H1 (cell line): ENCODE measurements around the gene HMGXB3. TPM values are rescaled to one million over a fixed set of nuclear protein-coding genes. Genes with fewer than 3 reads are reported as not detected.

ENCODE experiments used
- CTCF ChIA-PET: fragments of 300-600 bp; sonication (Branson Sonifier 250); formaldehyde crosslinking; loops from one replicate; lab custom pipeline; 2021; ENCODE audit not compliant: partially characterized antibody; lab: Charles Lee
- POLR2A ChIA-PET: fragments of 300-600 bp; sonication (Branson Sonifier 250); formaldehyde crosslinking; loops from one replicate; lab custom pipeline; 2021; ENCODE audit warnings: inconsistent platforms; ENCODE audit not compliant: partially characterized antibody; lab: Charles Lee
- DNase-seq, 2 experiments: peaks; one replicate each; pipeline versions ENCODE4 v3.0.0 to v3.0.0-alpha.2; 2010 to 2022; ENCODE audit warnings: low spot score in 2 of 2, low read depth in 1 of 2, mixed read lengths in 1 of 2
- FAIRE-seq: peaks from 2 replicates; lab custom pipeline; 2011; peaks lifted over from hg19 to GRCh38; lab: Jason Lieb, UNC
- H2AFZ ChIP-seq: 2 replicates; pipeline ENCODE4 v1.8.1; 2012; ENCODE audit warnings: low read length, inconsistent platforms
- H2AK5ac ChIP-seq: 2 replicates; pipeline ENCODE4 v1.6.1; 2013; ENCODE audit warnings: low read depth, low read length
- H2BK120ac ChIP-seq: replicated peaks from 2 replicates; pipeline ENCODE3; 2013; ENCODE audit warnings: low read depth, low read length, inconsistent platforms
- H2BK12ac ChIP-seq: 2 replicates; pipeline ENCODE4 v1.6.1; 2013; ENCODE audit warnings: low read depth, low read length
- H2BK15ac ChIP-seq: 2 replicates; pipeline ENCODE4 v1.6.1; 2013; ENCODE audit warnings: low read length
- H2BK20ac ChIP-seq: 2 replicates; pipeline ENCODE4 v1.6.1; 2013; ENCODE audit warnings: low read length
- H2BK5ac ChIP-seq: 2 replicates; pipeline ENCODE4 v1.6.1; 2013; ENCODE audit warnings: low read depth, low read length
- H3K14ac ChIP-seq: 2 replicates; pipeline ENCODE4 v1.6.1; 2013; ENCODE audit warnings: inconsistent platforms; ENCODE audit not compliant: insufficient read length
- H3K18ac ChIP-seq: 2 replicates; pipeline ENCODE4 v1.6.1; 2013; ENCODE audit warnings: low read length; ENCODE audit errors: extremely low read depth
- H3K23ac ChIP-seq: 2 replicates; pipeline ENCODE4 v1.6.1; 2013; ENCODE audit warnings: inconsistent platforms; ENCODE audit not compliant: insufficient read length
- H3K23me2 ChIP-seq: 2 replicates; pipeline ENCODE4 v1.6.1; 2013; ENCODE audit warnings: low read depth, low read length
- H3K27ac ChIP-seq: 2 replicates; pipeline ENCODE4 v1.6.1; 2011; ENCODE audit warnings: low read depth, low read length, inconsistent platforms
- H3K27me3 ChIP-seq, 4 experiments: replicated peaks in 1 of 4; 1 replicate in 1 of 4; 2 replicates in 3 of 4; pipeline versions ENCODE4 v1.6.1 to v1.8.1; 2011 to 2013; ENCODE audit warnings: low read length in 3 of 4, mild to moderate bottlenecking in 3 of 4, inconsistent platforms in 2 of 4, mixed read lengths in 2 of 4, moderate library complexity in 1 of 4; ENCODE audit not compliant: control insufficient read depth in 3 of 4, insufficient read depth in 3 of 4; ENCODE audit errors: extremely low read depth in 1 of 4
- H3K36me3 ChIP-seq, 4 experiments: 2 replicates each; pipeline versions ENCODE4 v1.6.1 to v1.8.1; 2011 to 2013; ENCODE audit warnings: mild to moderate bottlenecking in 4 of 4, low read length in 3 of 4, moderate library complexity in 2 of 4, control low read depth in 1 of 4, inconsistent platforms in 1 of 4; ENCODE audit not compliant: insufficient read depth in 4 of 4, control insufficient read depth in 2 of 4
- H3K4ac ChIP-seq: replicated peaks from 2 replicates; pipeline ENCODE3; 2013; ENCODE audit warnings: low read length, low read depth, mixed read lengths, inconsistent platforms; ENCODE audit not compliant: insufficient read length
- H3K4me1 ChIP-seq, 4 experiments: replicated peaks in 1 of 4; 1 replicate in 1 of 4; 2 replicates in 3 of 4; pipeline versions ENCODE4 v1.6.1 to v1.8.1; 2011 to 2013; ENCODE audit warnings: low read length in 3 of 4, inconsistent platforms in 2 of 4, mixed read lengths in 1 of 4; ENCODE audit not compliant: insufficient read depth in 4 of 4, control insufficient read depth in 3 of 4
- H3K4me2 ChIP-seq, 2 experiments: 2 replicates each; pipeline versions ENCODE4 v1.6.1 to v1.8.1; 2011 to 2013; ENCODE audit warnings: low read depth in 2 of 2, low read length in 2 of 2, control low read depth in 1 of 2, inconsistent platforms in 1 of 2, mild to moderate bottlenecking in 1 of 2; ENCODE audit not compliant: insufficient read depth in 1 of 2
- H3K4me3 ChIP-seq, 4 experiments: fragments of 200-600, 300-600 bp in 1 of 4; sonication (generic), shearing (Covaris generic), sonication (Bioruptor Twin) in 1 of 4; 2 replicates each; pipeline versions ENCODE4 v1.5.1 to v1.8.1; 2011 to 2016; ENCODE audit warnings: low read length in 4 of 4, low read depth in 3 of 4, control low read depth in 2 of 4, inconsistent platforms in 2 of 4, mild to moderate bottlenecking in 2 of 4, mixed read lengths in 1 of 4, moderate library complexity in 1 of 4; ENCODE audit not compliant: insufficient read depth in 2 of 4; ENCODE audit errors: extremely low read depth in 1 of 4
- H3K56ac ChIP-seq: replicated peaks from 2 replicates; pipeline ENCODE3; 2013; ENCODE audit warnings: low read depth, mild to moderate bottlenecking, mixed read lengths, low read length, inconsistent platforms; ENCODE audit not compliant: insufficient read length
- H3K79me1 ChIP-seq: 2 replicates; pipeline ENCODE4 v1.6.1; 2013; ENCODE audit warnings: low read depth, low read length, control low read depth
- H3K79me2 ChIP-seq, 2 experiments: 2 replicates each; pipeline versions ENCODE4 v1.6.1 to v1.8.1; 2012 to 2013; ENCODE audit warnings: low read length in 2 of 2, mild to moderate bottlenecking in 2 of 2, inconsistent platforms in 1 of 2; ENCODE audit not compliant: insufficient read depth in 2 of 2, control insufficient read depth in 1 of 2
- H3K9ac ChIP-seq, 4 experiments: replicated peaks in 1 of 4; 1 replicate in 1 of 4; 2 replicates in 3 of 4; pipeline versions ENCODE4 v1.6.1 to v1.8.1; 2011 to 2013; ENCODE audit warnings: low read depth in 3 of 4, low read length in 3 of 4, control low read depth in 2 of 4, mild to moderate bottlenecking in 2 of 4, moderate library complexity in 2 of 4, inconsistent platforms in 1 of 4; ENCODE audit errors: extremely low read depth in 1 of 4
- H3K9me3 ChIP-seq, 2 experiments: 2 replicates each; pipeline versions ENCODE4 v1.6.1 to v1.8.1; 2012 to 2013; ENCODE audit warnings: mild to moderate bottlenecking in 2 of 2, moderate library complexity in 2 of 2, control low read depth in 1 of 2, inconsistent platforms in 1 of 2, low read depth in 1 of 2, low read length in 1 of 2, mixed read lengths in 1 of 2; ENCODE audit not compliant: insufficient read depth in 2 of 2
- H4K20me1 ChIP-seq, 2 experiments: replicated peaks in 1 of 2; 2 replicates each; pipeline versions ENCODE3 to v1.8.1; 2011 to 2013; ENCODE audit warnings: inconsistent platforms in 2 of 2, low read length in 2 of 2, mild to moderate bottlenecking in 1 of 2; ENCODE audit not compliant: insufficient read depth in 2 of 2, control insufficient read depth in 1 of 2
- H4K5ac ChIP-seq: 2 replicates; pipeline ENCODE4 v1.6.1; 2013; ENCODE audit warnings: low read length, low read depth, mixed read lengths, inconsistent platforms; ENCODE audit not compliant: insufficient read length
- H4K8ac ChIP-seq: 2 replicates; pipeline ENCODE4 v1.8.0; 2013; ENCODE audit warnings: mild to moderate bottlenecking, moderate library complexity, low read length, inconsistent platforms; ENCODE audit not compliant: insufficient read depth; ENCODE audit errors: extremely low read depth
- H4K91ac ChIP-seq: replicated peaks from 2 replicates; pipeline ENCODE3; 2013; ENCODE audit warnings: low read length, mixed read lengths, inconsistent platforms; ENCODE audit not compliant: insufficient read length
- ATF2 ChIP-seq: IDR thresholded peaks from 2 replicates; pipeline ENCODE4 v1.6.1; 2012; ENCODE audit warnings: low read length, inconsistent platforms
- BCL11A ChIP-seq, 2 experiments: IDR thresholded peaks; one replicate each; pipeline ENCODE4 v1.6.1; 2011; ENCODE audit warnings: low read depth in 2 of 2, low read length in 2 of 2, mild to moderate bottlenecking in 2 of 2
- CEBPB ChIP-seq: IDR thresholded peaks from 2 replicates; pipeline ENCODE4 v1.6.1; 2012; ENCODE audit warnings: low read depth, low read length
- CTCF ChIP-seq, 3 experiments: IDR thresholded peaks; 1 replicate in 2 of 3; 2 replicates in 1 of 3; pipeline versions ENCODE4 v1.5.1 to v1.6.1; 2011; ENCODE audit warnings: low read length in 3 of 3, mild to moderate bottlenecking in 3 of 3, inconsistent platforms in 2 of 3, low read depth in 1 of 3, moderate library complexity in 1 of 3; ENCODE audit not compliant: insufficient read depth in 1 of 3; ENCODE audit errors: control extremely low read depth in 1 of 3
- EGR1 ChIP-seq: IDR thresholded peaks from 2 replicates; pipeline ENCODE4 v1.6.1; 2011; ENCODE audit warnings: low read depth, low read length, borderline replicate concordance
- GTF2F1 ChIP-seq: IDR thresholded peaks from 2 replicates; pipeline ENCODE4 v1.6.1; 2012; ENCODE audit warnings: low read depth, low read length, improper control_type of control experiment, borderline replicate concordance
- JUN ChIP-seq: IDR thresholded peaks from 2 replicates; pipeline ENCODE4 v1.6.1; 2011; ENCODE audit warnings: low read depth, mild to moderate bottlenecking, improper control_type of control experiment, low read length
- POU5F1 ChIP-seq: IDR thresholded peaks from 2 replicates; pipeline ENCODE4 v1.6.1; 2011; ENCODE audit warnings: low read depth, mild to moderate bottlenecking, low read length, moderate library complexity
- RAD21 ChIP-seq, 2 experiments: IDR thresholded peaks in 1 of 2; conservative IDR thresholded peaks in 1 of 2; 2 replicates each; pipeline ENCODE4 v1.6.1; 2011; ENCODE audit warnings: low read depth in 2 of 2, low read length in 2 of 2, improper control_type of control experiment in 1 of 2, inconsistent platforms in 1 of 2, mild to moderate bottlenecking in 1 of 2, moderate library complexity in 1 of 2
- WGBS, 2 experiments: shearing (Covaris generic) in 1 of 2; methylation state at CpG; one replicate each; pipeline versions ENCODE4 v1.1.6 to v1.1.7; 2013 to 2015; ENCODE audit warnings: low lambda C conversion rate in 2 of 2, mixed read lengths in 2 of 2, inconsistent platforms in 1 of 2, low coverage in 1 of 2, missing lambda C conversion rate in 1 of 2; ENCODE audit not compliant: insufficient replicate concordance in 2 of 2, insufficient coverage in 1 of 2, insufficient read length in 1 of 2; ENCODE audit errors: extremely low coverage in 1 of 2, missing lambda C conversion rate in 1 of 2; 5-methylcytosine and 5-hydroxymethylcytosine counted together
- polyA plus RNA-seq, 7 experiments: library from polyadenylated mRNA; depleted of rRNA in 3 of 7; stranded (reverse) in 5 of 7; unstranded in 2 of 7; fragments of >200 nt in 5 of 7; fragments of 200-250 nt in 2 of 7; gene quantifications; 1 replicate in 5 of 7; 2 replicates in 1 of 7; 4 replicates in 1 of 7; pipeline versions ENCODE4 v1.2.1 to v1.2.3, GENCODE V29; 2011 to 2013; ENCODE audit warnings: missing spikeins in 2 of 7, mixed read lengths in 2 of 7
- total RNA-seq: library from RNA; stranded (reverse); fragmentation: NEBNext Ultra II Directional; extraction: Animal tissue kit (Norgen Biotek cat#: 25700); gene quantifications from 2 replicates; pipeline ENCODE4 v1.2.1, GENCODE V29; 2021

Gene HMGXB3
- total and polyA plus RNA-seq, 2 of the 8 experiments (the other 6 are each of a cell fraction or from before 2014, with no cell fraction given), result 26.8 to 28.0 TPM

GRCh38 chr5:150033334-150033733 lies 32.8 kb downstream of the HMGXB3 start:
- Histone ChIP-seq H3K27me3 (no peaks in the 10 kb centered on the region), H4K20me1 (peaks cover 0 to 4% of the 10 kb centered on the region in 2 experiments), H2BK20ac (no peak overlapping the region), H3K14ac (no peak overlapping the region), H3K79me2 (no peaks in the 10 kb centered on the region), H2BK12ac (no peak overlapping the region), H3K79me1 (no peaks in the 10 kb centered on the region), H4K8ac (no peak overlapping the region), H3K36me3 (peaks cover 18 to 79% (median 61%) of the 10 kb centered on the region in 4 experiments), H2BK5ac (no peak overlapping the region), H2BK15ac (no peak overlapping the region), H3K4me1 (no peaks in the 10 kb centered on the region), H3K4ac (no peak overlapping the region), H4K91ac (no peak overlapping the region), H3K23ac (no peak overlapping the region), H3K4me3 (no peak overlapping the region), H2AFZ (no peak overlapping the region), H3K4me2 (no peak overlapping the region), H3K18ac (no peak overlapping the region), H3K9ac (no peak overlapping the region), H3K23me2 (no peaks in the 10 kb centered on the region), H2BK120ac (no peak overlapping the region), H3K9me3 (no peaks in the 10 kb centered on the region), H4K5ac (no peak overlapping the region), H3K27ac (no peak overlapping the region), H2AK5ac (no peak overlapping the region), H3K56ac (no peak overlapping the region)
- CTCF ChIA-PET, result interaction anchor here (1.8 to 2.5 kb wide), 2 partner anchors 12 to 15 kb away, joined by 8 to 10 read pairs; no protein-coding TSS in a partner anchor
- FAIRE-seq (no peak), DNase-seq (no peak)
- POLR2A ChIA-PET, result interaction anchor here (1.0 kb wide), 1 partner anchor 24 kb away, joined by 3 read pairs; no protein-coding TSS in a partner anchor
- WGBS, 2 experiments, result 78% methylated on average over 4 of the region's 4 CpGs; no CpG with 5 or more reads in 1 of the 2 experiments
- TF ChIP-seq RAD21 (IDR thresholded peaks at IDR 0.05 in 1 of 2, conservative IDR thresholded peaks at IDR 0.05 in 1 of 2; ENCODE audit: low read depth in 2 of 2, low read length in 2 of 2), result no peak
- no peak for TF ChIP-seq POU5F1
- TF ChIP-seq BCL11A (IDR thresholded peaks at IDR 0.05; ENCODE audit: low read depth in 2 of 2, low read length in 2 of 2), result no peak
- no peak for TF ChIP-seq ATF2
- TF ChIP-seq GTF2F1, result no peak
- no peak for TF ChIP-seq JUN
- TF ChIP-seq CEBPB, result no peak
- TF ChIP-seq EGR1, result no peak
- TF ChIP-seq CTCF (IDR thresholded peaks at IDR 0.05; ENCODE audit: control extremely low read depth in 1 of 3, insufficient read depth in 1 of 3, low read depth in 1 of 3, low read length in 3 of 3), result no peak
